Bronchial epithelial cell (primary cell): ENCODE measurements around the gene KCNG1. TPM values are rescaled to one million over a fixed set of nuclear protein-coding genes. Genes with fewer than 3 reads are reported as not detected.

ENCODE experiments used
- DNase-seq: peaks from one replicate; pipeline ENCODE4 v3.0.0-alpha.2; 2010; ENCODE audit warnings: low read depth
- FAIRE-seq: peaks from 2 replicates; lab custom pipeline; 2011; peaks lifted over from hg19 to GRCh38; lab: Jason Lieb, UNC
- H3K27me3 ChIP-seq: 2 replicates; pipeline ENCODE4 v1.5.1; 2011; ENCODE audit warnings: low read length; ENCODE audit not compliant: control insufficient read depth, insufficient read depth
- H3K36me3 ChIP-seq: 2 replicates; pipeline ENCODE4 v1.5.1; 2011; ENCODE audit warnings: low read length; ENCODE audit not compliant: control insufficient read depth, insufficient read depth
- H3K4me3 ChIP-seq: 2 replicates; pipeline ENCODE4 v1.5.1; 2011; ENCODE audit warnings: mild to moderate bottlenecking, low read depth, low read length, control low read depth
- total RNA-seq: library from RNA; depleted of rRNA; stranded (reverse); fragments of >200 nt; gene quantifications from 2 replicates; pipeline ENCODE4 v1.2.1, GENCODE V29; 2014
- TF ChIP-seq, protein P1 (sequence below): IDR thresholded peaks from 2 replicates; pipeline ENCODE4 v1.5.1; 2011; ENCODE audit warnings: mild to moderate bottlenecking, moderate library complexity, low read length, control low read depth, inconsistent platforms; ENCODE audit not compliant: insufficient read depth, severe bottlenecking

Gene KCNG1
- total RNA-seq, 1 donor from 2014 or later = 91.1 TPM

DNA sequence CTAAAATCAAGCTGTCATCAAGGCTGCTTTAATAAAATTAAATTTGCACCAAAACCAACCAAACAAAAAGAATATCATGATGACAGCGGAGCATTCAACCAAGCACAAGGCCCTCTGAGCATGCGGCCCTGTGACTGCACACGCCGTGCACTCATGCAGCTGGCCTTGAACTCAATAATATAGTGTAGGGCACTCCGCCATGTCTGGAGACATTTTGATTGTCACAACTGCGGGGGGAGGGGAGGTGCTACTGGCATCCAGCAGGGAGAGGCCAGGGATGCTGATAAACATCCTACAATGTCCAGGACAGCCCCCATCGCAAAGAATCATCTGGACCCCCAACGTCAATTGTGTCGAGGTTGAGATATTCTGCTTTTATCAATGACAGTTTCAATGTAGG, 54.6 kb downstream of the KCNG1 start:
- no peak for FAIRE-seq
- no peak for DNase-seq
- H3K27me3 ChIP-seq = no peaks in the 10 kb centered on the region
- no peak overlapping the region for H3K4me3 ChIP-seq
- TF ChIP-seq, protein P1, sequence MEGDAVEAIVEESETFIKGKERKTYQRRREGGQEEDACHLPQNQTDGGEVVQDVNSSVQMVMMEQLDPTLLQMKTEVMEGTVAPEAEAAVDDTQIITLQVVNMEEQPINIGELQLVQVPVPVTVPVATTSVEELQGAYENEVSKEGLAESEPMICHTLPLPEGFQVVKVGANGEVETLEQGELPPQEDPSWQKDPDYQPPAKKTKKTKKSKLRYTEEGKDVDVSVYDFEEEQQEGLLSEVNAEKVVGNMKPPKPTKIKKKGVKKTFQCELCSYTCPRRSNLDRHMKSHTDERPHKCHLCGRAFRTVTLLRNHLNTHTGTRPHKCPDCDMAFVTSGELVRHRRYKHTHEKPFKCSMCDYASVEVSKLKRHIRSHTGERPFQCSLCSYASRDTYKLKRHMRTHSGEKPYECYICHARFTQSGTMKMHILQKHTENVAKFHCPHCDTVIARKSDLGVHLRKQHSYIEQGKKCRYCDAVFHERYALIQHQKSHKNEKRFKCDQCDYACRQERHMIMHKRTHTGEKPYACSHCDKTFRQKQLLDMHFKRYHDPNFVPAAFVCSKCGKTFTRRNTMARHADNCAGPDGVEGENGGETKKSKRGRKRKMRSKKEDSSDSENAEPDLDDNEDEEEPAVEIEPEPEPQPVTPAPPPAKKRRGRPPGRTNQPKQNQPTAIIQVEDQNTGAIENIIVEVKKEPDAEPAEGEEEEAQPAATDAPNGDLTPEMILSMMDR = no peak
- no peaks in the 10 kb centered on the region for H3K36me3 ChIP-seq

DNA sequence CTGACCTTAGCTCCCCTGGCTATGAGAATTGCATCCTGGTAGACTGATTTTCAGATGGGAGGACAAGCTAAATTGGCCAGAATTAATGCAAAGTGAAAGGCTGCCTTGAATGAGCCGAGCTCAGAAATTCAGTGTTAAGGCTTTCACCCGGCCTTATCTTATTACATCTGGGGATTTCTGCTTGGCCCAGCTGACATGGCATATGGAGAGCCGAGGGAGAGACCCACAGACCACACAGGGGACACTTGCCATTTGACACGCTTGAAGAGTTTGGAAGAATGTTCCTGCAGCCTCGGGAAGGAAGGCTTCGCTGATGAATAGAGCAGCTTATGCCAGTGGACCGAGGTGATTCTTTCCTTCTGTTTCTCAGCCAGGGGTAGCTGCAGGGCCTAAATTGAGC, 55.3 kb downstream of the KCNG1 start:
- Histone ChIP-seq H3K4me3 (no peak overlapping the region), H3K27me3 (no peaks in the 10 kb centered on the region), H3K36me3 (no peaks in the 10 kb centered on the region)
- TF ChIP-seq, protein P1 = no peak
- FAIRE-seq = no peak
- DNase-seq = no peak

DNA sequence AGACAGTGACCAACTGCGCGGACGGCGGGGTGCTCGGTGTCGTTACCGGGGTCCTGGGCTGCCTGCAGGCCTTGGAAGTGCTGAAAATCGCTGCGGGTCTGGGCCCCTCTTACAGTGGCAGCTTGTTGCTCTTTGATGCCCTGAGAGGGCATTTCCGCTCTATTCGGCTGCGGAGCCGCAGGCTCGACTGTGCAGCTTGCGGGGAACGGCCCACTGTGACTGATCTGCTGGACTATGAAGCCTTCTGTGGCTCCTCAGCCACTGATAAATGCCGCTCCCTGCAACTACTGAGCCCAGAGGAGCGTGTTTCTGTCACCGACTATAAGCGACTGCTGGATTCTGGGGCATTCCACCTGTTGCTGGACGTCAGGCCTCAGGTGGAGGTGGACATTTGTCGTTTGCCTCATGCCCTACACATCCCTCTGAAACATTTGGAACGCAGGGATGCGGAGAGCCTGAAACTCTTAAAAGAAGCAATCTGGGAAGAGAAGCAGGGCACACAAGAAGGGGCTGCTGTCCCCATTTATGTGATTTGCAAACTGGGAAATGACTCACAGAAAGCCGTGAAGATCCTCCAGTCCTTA, 63.3 kb downstream of the KCNG1 start:
- H3K36me3 ChIP-seq = peaks cover 3% of the 10 kb centered on the region
- peak overlapping the region; percentile 80 for H3K4me3 ChIP-seq
- TF ChIP-seq, protein P1 = no peak
- H3K27me3 ChIP-seq = no peaks in the 10 kb centered on the region
- DNase-seq (no peak), FAIRE-seq (no peak)

DNA sequence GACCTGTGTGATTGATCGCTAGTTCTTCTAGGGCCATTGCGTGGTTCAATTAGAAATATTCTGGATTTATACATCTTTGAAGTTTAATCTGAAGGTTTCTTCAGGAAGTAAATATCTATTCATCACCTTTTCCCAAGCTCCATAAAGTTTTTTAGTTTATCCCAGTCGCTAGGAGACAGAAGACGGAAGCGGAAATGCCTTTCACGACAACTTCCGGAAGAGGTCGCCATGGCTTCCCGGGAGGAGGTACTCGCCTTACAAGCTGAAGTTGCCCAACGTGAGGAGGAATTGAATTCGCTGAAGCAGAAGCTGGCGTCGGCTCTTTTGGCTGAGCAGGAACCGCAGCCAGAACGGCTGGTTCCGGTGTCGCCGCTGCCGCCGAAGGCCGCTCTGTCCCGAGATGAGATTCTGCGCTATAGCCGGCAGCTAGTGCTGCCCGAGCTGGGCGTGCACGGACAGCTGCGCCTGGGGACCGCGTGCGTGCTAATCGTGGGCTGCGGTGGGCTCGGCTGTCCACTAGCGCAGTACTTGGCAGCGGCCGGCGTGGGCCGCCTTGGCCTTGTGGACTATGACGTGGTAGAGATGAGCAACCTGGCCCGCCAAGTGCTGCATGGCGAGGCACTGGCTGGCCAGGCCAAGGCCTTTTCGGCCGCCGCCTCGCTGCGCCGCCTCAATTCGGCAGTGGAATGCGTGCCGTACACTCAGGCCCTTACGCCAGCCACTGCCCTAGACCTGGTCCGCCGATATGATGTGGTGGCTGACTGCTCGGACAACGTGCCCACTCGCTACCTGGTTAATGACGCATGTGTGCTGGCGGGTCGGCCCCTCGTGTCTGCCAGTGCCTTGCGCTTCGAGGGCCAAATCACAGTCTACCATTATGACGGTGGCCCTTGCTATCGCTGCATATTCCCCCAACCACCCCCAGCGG, 64.0 kb downstream of the KCNG1 start, which contains the start of gene MOCS3:
Gene MOCS3, plus strand, starts transcription at position 204 of the 928 bp plus-strand sequence. Its CDS starts 25 bp downstream, at position 229.
- Histone ChIP-seq H3K36me3 (peaks cover 5% of the 10 kb centered on the region), H3K27me3 (no peaks in the 10 kb centered on the region), H3K4me3 (peak within 1 kb of the TSS; percentile 80)
- DNase-seq (peak; percentile 88), FAIRE-seq (no peak)
- TF ChIP-seq, protein P1 = no peak

DNA sequence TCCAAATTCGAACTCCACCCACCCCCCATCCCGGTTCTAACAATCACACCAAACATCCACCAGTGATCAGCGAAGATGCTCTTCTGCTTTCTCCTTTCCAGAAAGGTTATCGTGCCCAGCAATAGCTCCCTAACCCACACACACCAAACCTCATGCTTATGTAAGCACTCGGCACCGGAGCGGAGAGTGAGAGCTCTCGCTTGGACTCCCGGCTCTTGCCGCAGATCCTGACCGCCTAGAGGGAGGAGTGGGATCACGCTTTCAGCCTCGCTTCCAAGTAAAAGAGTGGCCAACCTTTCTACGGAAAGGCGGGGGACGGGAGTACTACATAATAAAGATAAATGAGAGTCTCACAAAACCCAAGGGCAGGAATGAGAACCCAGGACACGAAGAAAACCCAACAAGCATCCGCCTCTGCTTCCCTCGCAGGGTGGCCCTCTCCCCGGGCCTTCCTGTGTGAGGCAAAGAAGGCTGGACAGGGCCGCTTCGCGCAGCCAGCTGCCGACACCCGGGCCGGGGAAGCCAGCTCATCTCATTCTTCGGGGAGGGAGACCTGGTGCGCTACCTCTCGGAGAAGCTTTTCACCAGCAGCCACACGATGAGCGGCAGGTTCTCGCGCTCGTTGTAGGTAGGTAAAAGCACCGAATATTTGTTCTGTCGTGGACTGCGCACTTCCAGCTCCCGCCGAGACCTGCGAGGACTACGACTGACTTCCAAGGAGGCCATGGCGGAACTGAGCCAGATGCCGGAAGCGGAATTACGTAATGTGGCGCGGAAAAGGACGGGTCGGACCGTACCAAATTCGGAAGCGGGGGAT, 64.9 kb downstream of the KCNG1 start, which contains the start of gene DPM1:
Gene DPM1, minus strand, starts transcription at position 735 of the 817 bp plus-strand sequence. Its CDS starts 9 bp downstream, at position 726.
- TF ChIP-seq, protein P1 = no peak
- Histone ChIP-seq H3K27me3 (no peaks in the 10 kb centered on the region), H3K36me3 (peaks cover 8% of the 10 kb centered on the region), H3K4me3 (peak within 1 kb of the TSS; percentile 80)
- FAIRE-seq (no peak), DNase-seq (peak; percentile 6)
